ENCODE measurements around the gene UBR1.
"Not testable (repeated sequence)": the region's sequence is repeated elsewhere in the genome, so short reads cannot be mapped to it uniquely, and the experiment has no call there.

UBR1 gene

DNA sequence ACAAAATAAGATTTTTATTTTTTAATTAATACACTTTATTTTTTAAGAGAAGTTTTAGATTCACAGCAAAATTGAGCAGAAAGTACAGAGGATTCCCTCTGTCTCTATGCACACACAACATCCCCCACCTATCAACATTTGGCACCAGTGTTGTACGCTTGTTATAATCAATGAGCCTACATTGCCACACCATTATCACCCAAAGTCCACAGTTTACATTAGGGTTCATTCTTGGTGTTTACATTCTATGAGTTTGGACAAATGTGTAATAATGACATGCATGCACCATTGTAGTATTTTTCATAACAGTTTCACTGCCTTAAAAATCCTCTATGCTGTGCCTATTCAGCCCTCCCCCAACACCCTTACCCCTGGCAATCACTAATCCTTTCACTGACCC lies 134.0 kb downstream of the UBR1 start:
- CTCF ChIA-PET: no interaction called here
- POLR2A ChIA-PET (ENCODE audit: low non-redundant PET): no interaction called here
- no peak for DNase-seq (ENCODE audit: low spot score)
- TF ChIP-seq CTCF (conservative IDR thresholded peaks at IDR 0.05; ENCODE audit: low read depth): no peak
- H3K27ac ChIP-seq: no peak overlapping the region

DNA sequence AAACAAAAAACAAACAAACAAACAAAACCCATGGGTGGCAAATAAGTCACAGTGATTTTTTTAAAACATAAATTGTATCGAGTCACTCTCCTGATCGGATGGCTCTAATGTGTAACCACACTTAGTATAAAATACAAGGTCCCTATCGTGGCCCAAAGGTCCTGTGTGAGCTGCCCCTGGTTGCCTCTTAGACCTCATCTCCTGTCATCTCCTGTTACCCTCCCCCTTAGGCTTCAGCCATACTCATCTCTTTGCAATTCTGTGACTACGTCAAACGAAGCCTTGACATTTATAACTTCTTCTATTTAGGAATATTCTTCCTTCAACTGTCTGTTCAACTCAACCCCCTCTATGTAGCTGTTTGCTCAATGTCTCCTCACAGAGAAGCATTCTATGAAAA lies 141.4 kb downstream of the UBR1 start:
- DNase-seq (ENCODE audit: low spot score): no peak
- H3K27ac ChIP-seq: no peak overlapping the region
- ChIA-PET POLR2A (ENCODE audit: low non-redundant PET) (no interaction called here), CTCF (no interaction called here)
- TF ChIP-seq CTCF (conservative IDR thresholded peaks at IDR 0.05; ENCODE audit: low read depth): no peak

DNA sequence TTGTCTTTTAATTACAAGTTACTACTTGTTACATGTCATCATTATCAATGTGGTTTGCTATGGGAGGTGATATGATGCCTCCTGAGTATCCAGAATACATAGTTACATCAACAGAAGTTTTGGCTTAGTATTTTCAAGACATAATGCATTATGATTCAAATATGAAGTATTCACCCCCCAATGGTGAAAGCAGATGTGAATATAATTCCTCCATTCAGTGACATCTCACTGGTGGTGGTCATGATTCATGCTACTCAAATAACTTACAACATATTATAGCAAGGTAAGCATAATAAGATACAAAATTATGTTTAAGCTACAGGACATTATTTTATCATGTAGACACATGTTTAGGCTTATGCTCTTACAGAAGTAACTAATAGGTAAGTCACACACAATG lies 150.3 kb downstream of the UBR1 start:
- no peak for TF ChIP-seq CTCF (conservative IDR thresholded peaks at IDR 0.05; ENCODE audit: low read depth)
- ChIA-PET POLR2A (ENCODE audit: low non-redundant PET) (interaction anchor here (0.6 kb wide), 1 partner anchor 1330 kb away, joined by 3 read pairs; no protein-coding TSS in a partner anchor), CTCF (interaction anchor here (0.7 kb wide), 1 partner anchor 798 kb away, joined by 5 read pairs; no protein-coding TSS in a partner anchor)
- peak; percentile 73 for DNase-seq (ENCODE audit: low spot score)
- no peak overlapping the region for H3K27ac ChIP-seq

DNA sequence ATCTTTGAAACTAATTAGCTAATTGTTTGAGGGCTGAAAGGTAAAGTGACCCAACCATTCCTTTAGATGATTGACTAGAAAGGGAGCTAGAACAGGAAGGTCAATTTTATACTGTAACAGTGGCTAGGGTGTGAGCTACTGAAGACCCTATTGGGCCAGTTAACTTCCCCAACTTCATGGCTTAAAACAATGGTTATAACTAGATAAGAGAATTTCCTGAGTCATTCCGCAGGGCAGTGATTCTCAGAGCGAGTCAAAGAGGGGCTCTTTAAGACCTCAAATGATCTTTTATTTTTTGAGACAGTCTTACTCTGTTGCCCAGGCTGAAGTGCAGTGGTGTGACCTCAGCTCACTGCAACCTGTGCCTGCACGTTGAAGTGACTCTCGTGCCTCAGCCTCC lies 151.5 kb downstream of the UBR1 start:
- ChIA-PET CTCF (no interaction called here), POLR2A (ENCODE audit: low non-redundant PET) (no interaction called here)
- no peak for TF ChIP-seq CTCF (conservative IDR thresholded peaks at IDR 0.05; ENCODE audit: low read depth)
- H3K27ac ChIP-seq: no peak overlapping the region
- DNase-seq (ENCODE audit: low spot score): no peak

- H3K27ac ChIP-seq; POLR2A ChIA-PET (ENCODE audit: low non-redundant PET); DNase-seq (ENCODE audit: low spot score); CTCF ChIA-PET: not testable (repeated sequence)
These were observed 156.9 kb downstream of the UBR1 start for GRCh38 chr15:42948898-42949297.

DNA sequence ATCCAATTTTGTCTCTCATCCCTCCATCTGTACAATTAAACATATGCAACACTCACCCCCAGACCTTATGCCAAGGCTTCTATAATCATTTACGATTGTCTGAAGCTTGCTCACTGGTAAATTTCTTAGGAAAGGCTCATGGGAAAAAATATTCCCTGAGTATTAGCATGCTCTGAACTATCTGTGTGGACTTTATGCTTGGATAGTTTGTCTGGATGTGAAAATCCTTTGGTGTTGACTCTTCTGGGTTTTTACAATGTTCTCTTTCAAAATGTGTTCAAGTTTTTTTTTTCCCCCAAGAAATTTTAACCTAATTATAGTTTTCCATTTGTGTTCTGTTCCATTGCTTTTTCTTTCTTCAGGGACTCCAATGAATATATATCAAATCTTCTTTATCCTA lies 165.3 kb downstream of the UBR1 start:
- H3K27ac ChIP-seq: no peak overlapping the region
- no peak for TF ChIP-seq CTCF (conservative IDR thresholded peaks at IDR 0.05; ENCODE audit: low read depth)
- POLR2A ChIA-PET (ENCODE audit: low non-redundant PET): no interaction called here
- DNase-seq (ENCODE audit: low spot score): no peak
- CTCF ChIA-PET: interaction anchor here (0.6 kb wide), 1 partner anchor 156 kb away, joined by 3 read pairs; no protein-coding TSS in a partner anchor

DNA sequence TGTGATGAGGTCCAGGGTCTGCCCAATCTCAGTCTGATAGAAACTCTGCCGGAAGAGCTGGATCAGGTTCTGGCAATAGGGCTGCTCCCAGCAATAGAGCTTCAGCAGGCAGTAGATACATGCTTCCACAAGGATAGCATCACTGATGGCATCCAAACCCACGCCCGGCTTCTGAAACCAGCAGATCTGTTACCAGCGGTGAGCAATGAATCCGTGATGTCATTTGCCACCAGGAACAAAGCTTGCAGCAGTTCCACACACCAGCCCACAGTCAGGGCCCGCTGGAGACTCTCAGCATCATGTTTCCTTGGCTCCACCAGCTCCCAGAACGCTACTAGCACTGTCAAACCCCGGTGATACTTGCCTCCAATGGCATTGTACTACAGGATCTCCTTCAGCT lies 166.0 kb downstream of the UBR1 start:
- TF ChIP-seq CTCF (conservative IDR thresholded peaks at IDR 0.05; ENCODE audit: low read depth): no peak
- ChIA-PET POLR2A (ENCODE audit: low non-redundant PET) (no interaction called here), CTCF (interaction anchor here (0.6 kb wide), 1 partner anchor 156 kb away, joined by 3 read pairs; no protein-coding TSS in a partner anchor)
- H3K27ac ChIP-seq: no peak overlapping the region
- DNase-seq (ENCODE audit: low spot score): no peak

Data from RWPE1 (cell line).